GM12874 (cell line): ENCODE measurements around the gene GPR132.
A peak's percentile ranks its signal among the peaks of the same experiment; 100 is the strongest.

Experiments used
- CTCF ChIP-seq: IDR thresholded peaks from 2 replicates; pipeline ENCODE4 v1.5.1; 2011; ENCODE audit warnings: low read depth, mild to moderate bottlenecking, control low read depth, low read length, moderate library complexity; ENCODE audit not compliant: insufficient read depth

The GPR132 gene

GRCh38 chr14:105090493-105091053, 25.3 kb upstream of the GPR132 start:
- TF ChIP-seq CTCF: peak; percentile 98

GRCh38 chr14:105089746-105090492, 24.7 kb upstream of the GPR132 start:
- no peak for TF ChIP-seq CTCF

GRCh38 chr14:105088812-105089745, 23.8 kb upstream of the GPR132 start:
- no peak for TF ChIP-seq CTCF

GRCh38 chr14:105087963-105088811, 23.0 kb upstream of the GPR132 start:
- TF ChIP-seq CTCF: no peak

GRCh38 chr14:105087308-105087962, 22.2 kb upstream of the GPR132 start:
- TF ChIP-seq CTCF: no peak

GRCh38 chr14:105086833-105087307, 21.6 kb upstream of the GPR132 start:
- TF ChIP-seq CTCF: peak; percentile 93
